ENCODE measurements around the gene NEO1.

DNA sequence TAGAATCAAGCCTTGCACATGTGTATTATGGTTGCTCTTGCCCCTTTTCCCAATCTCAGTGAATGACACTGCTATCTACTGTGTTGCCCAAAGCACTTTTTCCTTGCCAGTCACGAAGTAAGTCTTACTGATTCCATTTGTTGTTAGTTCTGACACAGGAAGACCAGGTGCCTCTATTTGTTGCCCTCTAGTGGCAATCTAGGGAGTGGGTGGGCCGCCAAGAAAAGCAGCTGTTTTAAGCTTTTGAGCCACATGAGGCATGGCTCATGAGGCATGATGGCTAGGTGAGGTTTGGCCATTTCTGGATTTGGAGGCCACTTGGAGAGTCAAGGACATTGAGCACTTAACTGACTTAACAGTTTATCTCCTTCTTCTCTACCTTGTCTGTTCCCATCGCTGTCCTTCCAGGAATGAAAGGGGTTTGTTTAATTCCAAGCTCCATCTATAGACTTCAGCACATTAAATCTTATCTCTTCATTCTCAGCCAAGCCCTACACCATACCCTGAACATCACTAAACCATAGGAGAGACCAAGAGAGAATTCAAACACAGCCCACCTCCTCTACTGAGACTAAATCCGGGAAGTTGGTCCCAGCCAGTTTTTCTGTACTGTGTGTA is 213.4 kb downstream of the NEO1 start:
- TF ChIP-seq NFIC (IDR thresholded peaks at IDR 0.05): no peak
- no peak for TF ChIP-seq ZC3H4 (CRISPR knock-in tag; IDR thresholded peaks at IDR 0.05; ENCODE audit: borderline replicate concordance)
- TF ChIP-seq, protein P1, sequence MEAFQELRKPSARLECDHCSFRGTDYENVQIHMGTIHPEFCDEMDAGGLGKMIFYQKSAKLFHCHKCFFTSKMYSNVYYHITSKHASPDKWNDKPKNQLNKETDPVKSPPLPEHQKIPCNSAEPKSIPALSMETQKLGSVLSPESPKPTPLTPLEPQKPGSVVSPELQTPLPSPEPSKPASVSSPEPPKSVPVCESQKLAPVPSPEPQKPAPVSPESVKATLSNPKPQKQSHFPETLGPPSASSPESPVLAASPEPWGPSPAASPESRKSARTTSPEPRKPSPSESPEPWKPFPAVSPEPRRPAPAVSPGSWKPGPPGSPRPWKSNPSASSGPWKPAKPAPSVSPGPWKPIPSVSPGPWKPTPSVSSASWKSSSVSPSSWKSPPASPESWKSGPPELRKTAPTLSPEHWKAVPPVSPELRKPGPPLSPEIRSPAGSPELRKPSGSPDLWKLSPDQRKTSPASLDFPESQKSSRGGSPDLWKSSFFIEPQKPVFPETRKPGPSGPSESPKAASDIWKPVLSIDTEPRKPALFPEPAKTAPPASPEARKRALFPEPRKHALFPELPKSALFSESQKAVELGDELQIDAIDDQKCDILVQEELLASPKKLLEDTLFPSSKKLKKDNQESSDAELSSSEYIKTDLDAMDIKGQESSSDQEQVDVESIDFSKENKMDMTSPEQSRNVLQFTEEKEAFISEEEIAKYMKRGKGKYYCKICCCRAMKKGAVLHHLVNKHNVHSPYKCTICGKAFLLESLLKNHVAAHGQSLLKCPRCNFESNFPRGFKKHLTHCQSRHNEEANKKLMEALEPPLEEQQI (IDR thresholded peaks at IDR 0.05): no peak
